ENCODE measurements around the gene CD82.
A peak's percentile ranks its signal among the peaks of the same experiment; 100 is the strongest.

Gene CD82

GRCh38 chr11:44565211-44565952, at the start of gene CD82:
TSS of gene CD82 (plus strand) at chr11:44565663. CDS start at chr11:44594663, 29,000 bp downstream.
- DNase-seq = peak; percentile 51

- no peak for DNase-seq
Observed at GRCh38 chr11:44516688-44517507, 48.6 kb upstream of the CD82 start.

- DNase-seq = no peak
Observed at GRCh38 chr11:44517541-44517940, 47.9 kb upstream of the CD82 start.

- DNase-seq = no peak
Observed at GRCh38 chr11:44518968-44519550, 46.4 kb upstream of the CD82 start.

GRCh38 chr11:44519989-44520737, 45.3 kb upstream of the CD82 start:
- no peak for DNase-seq

- no peak for DNase-seq
Observed at GRCh38 chr11:44521148-44521547, 44.3 kb upstream of the CD82 start.

GRCh38 chr11:44522294-44522693, 43.2 kb upstream of the CD82 start:
- no peak for DNase-seq

GRCh38 chr11:44524346-44524745, 41.1 kb upstream of the CD82 start:
- DNase-seq = no peak

- no peak for DNase-seq
Observed at GRCh38 chr11:44524751-44525201, 40.7 kb upstream of the CD82 start.

- no peak for DNase-seq
Observed at GRCh38 chr11:44525473-44526252, 39.8 kb upstream of the CD82 start.

GRCh38 chr11:44526438-44526837, 39.0 kb upstream of the CD82 start:
- no peak for DNase-seq

GRCh38 chr11:44527476-44527875, 38.0 kb upstream of the CD82 start:
- DNase-seq = no peak

GRCh38 chr11:44528103-44528502, 37.4 kb upstream of the CD82 start:
- no peak for DNase-seq

GRCh38 chr11:44528581-44528980, 36.9 kb upstream of the CD82 start:
- DNase-seq = no peak

- DNase-seq = no peak
Observed at GRCh38 chr11:44529895-44530412, 35.5 kb upstream of the CD82 start.

GRCh38 chr11:44530413-44531115, 34.9 kb upstream of the CD82 start:
- DNase-seq = no peak

GRCh38 chr11:44531116-44531504, 34.4 kb upstream of the CD82 start:
- no peak for DNase-seq

GRCh38 chr11:44531636-44532035, 33.8 kb upstream of the CD82 start:
- DNase-seq = no peak

- no peak for DNase-seq
Observed at GRCh38 chr11:44532809-44533208, 32.7 kb upstream of the CD82 start.

- DNase-seq = no peak
Observed at GRCh38 chr11:44533921-44534711, 31.3 kb upstream of the CD82 start.
